Chondrocyte (in vitro differentiated cells): ENCODE results near the gene ANTXR1. TPM values are rescaled to one million over a fixed set of nuclear protein-coding genes. Genes with fewer than 3 reads are reported as not detected.

Experiments used
- DNase-seq: peaks from one replicate; pipeline ENCODE4 v3.0.0; 2021; ENCODE audit warnings: mixed read lengths, low spot score
- H3K27ac Mint-ChIP-seq: one replicate; pipeline ENCODE4 v1.8.0; 2021; ENCODE audit warnings: mild to moderate bottlenecking, moderate library complexity, mixed read lengths; ENCODE audit not compliant: unreplicated experiment
- H3K27me3 Mint-ChIP-seq: 2 replicates; pipeline ENCODE4 v1.8.0; 2021; ENCODE audit warnings: low read depth, mixed read lengths
- H3K36me3 Mint-ChIP-seq: 2 replicates; pipeline ENCODE4 v1.8.0; 2021; ENCODE audit warnings: low read depth, mixed read lengths
- H3K4me1 Mint-ChIP-seq: 2 replicates; pipeline ENCODE4 v1.8.0; 2021; ENCODE audit warnings: low read depth, mild to moderate bottlenecking, mixed read lengths
- H3K4me3 Mint-ChIP-seq: one replicate; pipeline ENCODE4 v1.8.0; 2021; ENCODE audit warnings: mild to moderate bottlenecking, moderate library complexity, mixed read lengths; ENCODE audit not compliant: unreplicated experiment
- H3K9me3 Mint-ChIP-seq: 2 replicates; pipeline ENCODE4 v1.8.0; 2021; ENCODE audit warnings: low read depth, mixed read lengths
- total RNA-seq: library from RNA; stranded (reverse); gene quantifications from 3 replicates; pipeline ENCODE4 v1.2.1, GENCODE V29; 2021
- TF ChIP-seq, protein P1 (sequence below): fragments of 200-600 bp; sonication (generic); IDR thresholded peaks from 2 replicates; pipeline ENCODE4 v1.5.0; 2021; ENCODE audit warnings: antibody characterized with exemption, mild to moderate bottlenecking, moderate library complexity

Gene ANTXR1
- total RNA-seq, 1 donor from 2014 or later = 351 TPM

DNA sequence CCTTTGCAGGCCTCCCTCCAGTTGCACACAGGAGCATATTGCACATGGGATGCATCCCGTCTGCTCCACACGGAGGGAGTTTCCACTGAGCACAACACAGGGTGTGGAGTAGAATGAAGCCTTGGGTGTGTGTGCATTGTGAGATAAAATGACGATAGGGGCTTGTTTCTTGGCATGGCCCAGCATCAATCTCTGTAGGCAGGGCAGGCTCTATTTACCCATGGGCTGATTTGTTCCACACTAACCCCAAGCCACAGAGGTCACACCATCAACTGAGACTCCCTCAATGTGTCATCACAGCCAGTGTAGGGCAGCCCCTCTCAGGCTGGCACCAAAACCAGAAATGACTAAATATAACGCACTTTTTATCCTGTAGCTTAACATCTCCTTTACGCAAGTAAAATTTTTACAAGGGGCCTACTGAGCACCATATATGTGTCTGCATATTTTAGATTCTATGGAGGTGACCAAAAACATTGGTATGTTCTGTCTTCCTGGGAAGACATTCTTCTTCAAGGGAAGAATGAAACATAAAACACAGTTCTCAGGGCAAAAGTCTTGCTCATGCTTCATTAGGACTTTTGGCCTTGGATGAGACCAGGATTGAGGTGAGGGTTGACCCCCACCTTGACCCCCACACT lies 41.3 kb upstream of the ANTXR1 start:
- TF ChIP-seq, protein P1, sequence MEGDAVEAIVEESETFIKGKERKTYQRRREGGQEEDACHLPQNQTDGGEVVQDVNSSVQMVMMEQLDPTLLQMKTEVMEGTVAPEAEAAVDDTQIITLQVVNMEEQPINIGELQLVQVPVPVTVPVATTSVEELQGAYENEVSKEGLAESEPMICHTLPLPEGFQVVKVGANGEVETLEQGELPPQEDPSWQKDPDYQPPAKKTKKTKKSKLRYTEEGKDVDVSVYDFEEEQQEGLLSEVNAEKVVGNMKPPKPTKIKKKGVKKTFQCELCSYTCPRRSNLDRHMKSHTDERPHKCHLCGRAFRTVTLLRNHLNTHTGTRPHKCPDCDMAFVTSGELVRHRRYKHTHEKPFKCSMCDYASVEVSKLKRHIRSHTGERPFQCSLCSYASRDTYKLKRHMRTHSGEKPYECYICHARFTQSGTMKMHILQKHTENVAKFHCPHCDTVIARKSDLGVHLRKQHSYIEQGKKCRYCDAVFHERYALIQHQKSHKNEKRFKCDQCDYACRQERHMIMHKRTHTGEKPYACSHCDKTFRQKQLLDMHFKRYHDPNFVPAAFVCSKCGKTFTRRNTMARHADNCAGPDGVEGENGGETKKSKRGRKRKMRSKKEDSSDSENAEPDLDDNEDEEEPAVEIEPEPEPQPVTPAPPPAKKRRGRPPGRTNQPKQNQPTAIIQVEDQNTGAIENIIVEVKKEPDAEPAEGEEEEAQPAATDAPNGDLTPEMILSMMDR = no peak
- H3K4me3 Mint-ChIP-seq = no peak overlapping the region
- DNase-seq = no peak
- H3K27ac Mint-ChIP-seq = peak overlapping the region; percentile 97
- H3K4me1 Mint-ChIP-seq = peaks cover 82% of the 10 kb centered on the region
- H3K27me3 Mint-ChIP-seq = no peaks in the 10 kb centered on the region
- H3K9me3 Mint-ChIP-seq = no peaks in the 10 kb centered on the region
- H3K36me3 Mint-ChIP-seq = no peaks in the 10 kb centered on the region

DNA sequence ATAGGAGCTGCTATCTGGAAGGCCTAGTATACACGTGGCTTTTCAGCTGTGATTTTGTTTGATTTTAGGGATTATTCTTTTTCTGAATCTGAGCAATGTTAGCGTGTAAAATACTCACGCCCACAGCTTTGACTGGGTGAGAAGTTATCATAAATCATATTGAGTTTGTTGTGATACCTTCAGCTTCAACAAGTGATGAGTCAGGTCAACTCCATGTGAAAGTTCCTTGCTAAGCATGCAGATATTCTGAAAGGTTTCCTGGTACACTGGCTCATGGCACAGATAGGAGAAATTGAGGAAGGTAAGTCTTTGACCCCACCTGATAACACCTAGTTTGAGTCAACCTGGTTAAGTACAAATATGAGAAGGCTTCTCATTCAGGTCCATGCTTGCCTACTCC lies 38.7 kb upstream of the ANTXR1 start, which contains the start of gene GKN1:
Gene GKN1, plus strand, starts transcription at position 386 of the 400 bp plus-strand sequence. CDS start 42 bp downstream, outside the sequence.
- Mint-ChIP-seq H3K4me1 (peaks cover 65% of the 10 kb centered on the region), H3K9me3 (no peaks in the 10 kb centered on the region), H3K27me3 (no peaks in the 10 kb centered on the region), H3K4me3 (peak within 1 kb of the TSS; percentile 28), H3K36me3 (no peaks in the 10 kb centered on the region), H3K27ac (peak within 1 kb of the TSS; percentile 82)
- DNase-seq = no peak
- TF ChIP-seq, protein P1 = no peak

DNA sequence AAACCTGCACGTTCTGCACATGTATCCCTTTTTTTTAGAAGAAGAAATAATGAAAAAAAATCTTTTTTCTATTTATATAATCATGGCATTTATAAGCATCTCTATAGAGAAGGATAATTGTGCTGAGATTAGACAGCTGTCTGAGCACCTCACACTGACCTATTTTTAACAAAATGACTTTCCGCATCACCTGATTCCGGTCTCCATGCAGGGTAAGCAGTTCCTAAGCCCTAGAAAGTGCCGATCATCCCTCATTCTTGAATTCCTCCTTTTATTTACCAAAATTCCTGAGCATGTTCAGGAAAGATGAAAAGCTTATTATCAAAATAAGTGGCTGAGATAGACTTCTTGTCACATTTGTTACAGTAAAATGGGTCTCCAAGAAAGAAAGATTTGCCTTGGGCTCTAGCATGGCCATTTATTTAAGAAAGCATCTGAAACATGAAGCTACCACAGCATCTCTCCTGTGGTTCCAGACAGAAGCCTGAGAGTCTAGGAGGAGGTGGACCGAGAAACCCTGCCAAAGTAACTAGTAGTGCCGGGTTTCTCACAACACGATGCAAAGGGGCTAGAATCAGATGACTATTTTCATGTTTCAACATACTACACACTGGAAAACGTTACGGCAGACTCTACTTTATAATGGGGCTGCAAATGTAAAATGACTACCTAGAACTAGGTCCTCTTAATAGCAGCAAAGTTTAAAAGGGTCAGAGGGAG lies 37.9 kb upstream of the ANTXR1 start:
- no peak for DNase-seq
- Mint-ChIP-seq H3K4me3 (peak overlapping the region; percentile 28), H3K27ac (peak overlapping the region; percentile 82), H3K36me3 (no peaks in the 10 kb centered on the region), H3K9me3 (no peaks in the 10 kb centered on the region), H3K4me1 (peaks cover 56% of the 10 kb centered on the region), H3K27me3 (no peaks in the 10 kb centered on the region)
- TF ChIP-seq, protein P1 = no peak

DNA sequence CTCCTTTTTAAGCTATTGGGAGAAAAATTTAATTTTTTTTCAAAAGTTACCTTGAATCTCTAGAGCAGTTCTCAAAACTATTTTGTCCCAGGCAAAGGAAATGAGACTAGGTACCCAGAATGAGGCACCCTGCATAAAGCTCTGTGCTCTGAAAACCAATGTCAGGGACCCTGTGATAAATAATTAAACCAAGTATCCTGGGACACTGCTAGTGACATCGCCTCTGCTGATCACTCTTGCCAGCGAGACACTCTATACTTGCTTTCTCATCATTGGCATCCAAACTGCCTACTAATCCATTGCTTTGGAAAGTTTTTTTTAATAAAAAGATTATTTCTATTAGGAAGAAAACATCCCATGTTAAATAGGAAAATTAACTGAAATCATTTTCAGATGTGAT lies 37.1 kb upstream of the ANTXR1 start:
- H3K4me1 Mint-ChIP-seq = peaks cover 49% of the 10 kb centered on the region
- H3K9me3 Mint-ChIP-seq = no peaks in the 10 kb centered on the region
- TF ChIP-seq, protein P1 = no peak
- H3K27ac Mint-ChIP-seq = peak overlapping the region; percentile 82
- no peak for DNase-seq
- no peaks in the 10 kb centered on the region for H3K36me3 Mint-ChIP-seq
- no peak overlapping the region for H3K4me3 Mint-ChIP-seq
- H3K27me3 Mint-ChIP-seq = no peaks in the 10 kb centered on the region

DNA sequence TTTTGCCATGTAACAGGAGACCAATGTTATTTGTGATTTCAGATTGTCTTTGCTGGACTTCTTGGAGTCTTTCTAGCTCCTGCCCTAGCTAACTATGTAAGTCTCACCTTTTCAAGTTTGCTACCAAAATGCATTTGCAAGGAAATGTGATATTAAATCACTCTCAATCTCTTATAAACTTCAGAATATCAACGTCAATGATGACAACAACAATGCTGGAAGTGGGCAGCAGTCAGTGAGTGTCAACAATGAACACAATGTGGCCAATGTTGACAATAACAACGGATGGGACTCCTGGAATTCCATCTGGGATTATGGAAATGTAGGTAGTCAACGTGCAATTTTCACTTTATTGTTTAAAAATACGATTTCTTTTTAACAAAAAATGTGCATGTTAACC lies 35.5 kb upstream of the ANTXR1 start:
- H3K4me1 Mint-ChIP-seq = peaks cover 33% of the 10 kb centered on the region
- no peak overlapping the region for H3K4me3 Mint-ChIP-seq
- H3K9me3 Mint-ChIP-seq = no peaks in the 10 kb centered on the region
- no peaks in the 10 kb centered on the region for H3K36me3 Mint-ChIP-seq
- H3K27me3 Mint-ChIP-seq = no peaks in the 10 kb centered on the region
- DNase-seq = no peak
- no peak overlapping the region for H3K27ac Mint-ChIP-seq
- TF ChIP-seq, protein P1 = no peak
